NCI-H524 treated with DMSO at 0.1 percent for 48 hours (cell line): ENCODE results near the gene TAF5.
"Not testable (repeated sequence)": the region's sequence is repeated elsewhere in the genome, so short reads cannot be mapped to it uniquely, and the experiment has no call there.

Source experiments
- DNase-seq: peaks from one replicate; lab custom pipeline; 2025; lab: John Stamatoyannopoulos, UW

Gene TAF5

DNA sequence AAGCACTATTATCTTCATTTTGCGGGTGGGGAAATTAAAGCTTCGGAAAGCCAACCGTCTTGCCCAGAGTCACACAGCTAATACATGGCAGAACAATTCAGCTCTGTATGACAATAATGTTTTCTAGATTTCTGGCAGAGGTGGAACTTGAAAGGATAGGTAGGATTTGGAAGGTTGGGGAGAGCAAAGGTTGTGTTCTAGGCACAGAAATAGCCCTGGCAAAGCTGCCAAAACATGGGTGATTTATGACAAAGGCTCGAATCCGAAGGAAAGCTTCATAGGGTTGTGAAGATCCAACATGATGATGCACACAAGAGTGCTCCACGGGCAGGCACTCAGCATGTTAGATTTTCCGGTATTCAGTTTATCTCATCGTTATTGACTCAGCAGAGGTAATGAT is 47.8 kb downstream of the TAF5 start:
- no peak for DNase-seq

DNA sequence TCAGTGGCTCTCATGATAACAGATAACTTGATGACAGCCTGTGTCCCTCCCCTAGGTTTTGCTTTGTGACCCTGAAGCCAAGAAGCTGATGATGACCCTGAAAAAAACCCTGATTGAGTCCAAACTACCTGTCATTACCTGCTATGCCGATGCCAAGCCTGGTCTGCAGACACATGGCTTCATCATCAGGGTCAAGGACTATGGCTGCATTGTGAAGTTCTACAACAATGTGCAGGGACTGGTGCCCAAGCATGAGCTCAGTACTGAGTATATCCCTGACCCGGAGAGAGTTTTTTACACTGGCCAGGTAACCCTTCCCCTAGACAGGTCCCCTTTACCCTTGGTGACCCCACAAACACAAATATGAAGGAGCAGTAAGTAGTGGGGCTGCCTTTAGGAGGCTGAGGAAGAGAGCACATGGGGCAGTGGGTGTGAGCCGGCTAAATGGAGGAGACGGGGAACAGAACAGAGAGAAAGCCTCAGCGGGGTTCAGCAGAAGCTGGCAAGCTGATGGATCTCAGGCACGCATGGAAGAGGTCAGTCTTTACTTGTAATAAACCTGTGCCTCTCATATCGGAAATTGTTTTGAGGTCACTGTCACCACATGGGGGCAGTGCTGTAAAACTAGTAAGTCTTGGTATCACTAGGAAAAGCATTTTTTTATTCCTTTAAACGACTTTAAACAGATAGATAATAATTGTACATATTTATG is 48.8 kb downstream of the TAF5 start:
- DNase-seq = peak; percentile 0

GRCh38 chr10:103417148-103417469 is 49.3 kb downstream of the TAF5 start:
- DNase-seq = not testable (repeated sequence)

GRCh38 chr10:103417601-103418000 is 49.8 kb downstream of the TAF5 start:
- no peak for DNase-seq

- no peak for DNase-seq
Measured at GRCh38 chr10:103419101-103419500, 51.3 kb downstream of the TAF5 start.

- no peak for DNase-seq
Measured at GRCh38 chr10:103423748-103424147, 56.0 kb downstream of the TAF5 start.

GRCh38 chr10:103427866-103428265 is 60.1 kb downstream of the TAF5 start:
- no peak for DNase-seq

- DNase-seq = no peak
Measured at GRCh38 chr10:103428989-103429643, 61.3 kb downstream of the TAF5 start.

- no peak for DNase-seq
Measured at GRCh38 chr10:103429647-103430046, 61.9 kb downstream of the TAF5 start.

GRCh38 chr10:103431902-103432301 is 64.1 kb downstream of the TAF5 start:
- no peak for DNase-seq

DNA sequence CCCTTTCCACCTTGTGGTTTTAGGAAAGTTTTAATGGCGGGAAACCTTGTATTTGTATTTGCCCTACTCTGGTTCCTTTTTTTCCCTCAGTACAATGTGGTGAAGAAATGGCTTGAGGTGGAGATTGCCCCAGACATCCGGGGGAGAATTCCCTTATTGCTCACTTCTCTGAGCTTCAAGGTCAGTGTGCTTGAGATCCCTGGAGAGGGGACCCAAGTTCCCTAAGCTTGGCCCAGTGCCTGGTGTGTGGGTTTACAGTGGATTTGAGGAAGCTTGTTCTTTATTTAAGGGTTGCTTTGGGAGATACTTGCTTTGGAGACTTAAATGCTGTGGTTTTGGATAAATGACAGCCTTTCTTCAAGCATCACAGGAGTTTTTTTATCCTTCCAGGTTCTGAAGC is 66.1 kb downstream of the TAF5 start:
- no peak for DNase-seq
